AG09319 (cell line): ENCODE measurements around the gene LPAR2.

ENCODE experiments used
- DNase-seq: peaks from one replicate; pipeline ENCODE4 v3.0.0-alpha.2; 2010; ENCODE audit warnings: low read depth; ENCODE audit errors: extremely low read depth
- TF ChIP-seq, protein P1 (sequence below): IDR thresholded peaks from 2 replicates; pipeline ENCODE4 v1.5.1; 2011; ENCODE audit warnings: low read depth, mild to moderate bottlenecking, inconsistent platforms, low read length, moderate library complexity

Gene LPAR2

DNA sequence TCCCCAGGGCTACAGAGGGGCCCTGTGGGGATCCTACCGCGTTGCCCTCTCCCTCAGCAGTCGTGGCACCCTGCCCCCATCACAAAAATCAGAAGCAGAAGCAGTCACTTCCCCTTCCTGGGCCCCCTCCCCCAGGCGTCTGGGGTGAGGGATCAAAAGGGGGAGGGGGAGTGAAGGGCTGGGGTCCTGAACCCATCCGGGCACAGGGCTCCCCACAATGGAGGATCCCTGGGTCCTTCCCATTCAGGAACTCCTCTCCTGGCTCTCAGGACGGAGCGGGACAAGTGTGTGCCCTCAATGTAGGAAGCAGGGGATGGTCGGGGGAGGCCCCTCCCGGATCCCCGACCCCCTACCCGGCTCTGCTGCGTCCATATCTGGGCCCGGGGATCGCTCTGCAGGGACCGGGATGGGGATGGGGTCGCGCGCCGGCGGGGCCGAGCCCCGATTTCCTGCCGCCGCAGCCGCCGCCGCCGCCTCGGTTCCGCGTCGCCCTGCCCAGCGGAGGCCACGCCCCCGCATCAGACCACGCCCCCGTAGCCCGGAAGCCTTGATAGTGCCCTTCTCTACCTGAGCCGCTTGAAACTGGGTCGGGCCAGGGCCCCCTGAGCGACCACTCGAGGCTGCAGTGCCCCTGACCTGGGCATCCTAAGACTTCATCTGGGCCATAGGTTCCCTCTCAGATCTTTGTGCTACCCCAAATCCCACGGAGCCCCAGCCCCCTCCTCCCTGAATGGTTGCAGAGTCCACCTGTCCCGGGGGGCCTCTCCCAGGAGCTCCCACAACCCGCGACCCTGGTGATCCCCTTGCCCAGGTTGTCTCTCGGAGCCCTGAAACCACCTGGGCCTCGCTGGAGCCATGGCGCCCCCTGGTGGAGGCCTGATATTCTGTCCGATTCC lies 15.4 kb upstream of the LPAR2 start, which contains the start of gene GMIP:
TSS of gene GMIP (minus strand) at position 500 of the 896 bp plus-strand sequence. CDS start at position 372, 128 bp downstream.
- TF ChIP-seq, protein P1, sequence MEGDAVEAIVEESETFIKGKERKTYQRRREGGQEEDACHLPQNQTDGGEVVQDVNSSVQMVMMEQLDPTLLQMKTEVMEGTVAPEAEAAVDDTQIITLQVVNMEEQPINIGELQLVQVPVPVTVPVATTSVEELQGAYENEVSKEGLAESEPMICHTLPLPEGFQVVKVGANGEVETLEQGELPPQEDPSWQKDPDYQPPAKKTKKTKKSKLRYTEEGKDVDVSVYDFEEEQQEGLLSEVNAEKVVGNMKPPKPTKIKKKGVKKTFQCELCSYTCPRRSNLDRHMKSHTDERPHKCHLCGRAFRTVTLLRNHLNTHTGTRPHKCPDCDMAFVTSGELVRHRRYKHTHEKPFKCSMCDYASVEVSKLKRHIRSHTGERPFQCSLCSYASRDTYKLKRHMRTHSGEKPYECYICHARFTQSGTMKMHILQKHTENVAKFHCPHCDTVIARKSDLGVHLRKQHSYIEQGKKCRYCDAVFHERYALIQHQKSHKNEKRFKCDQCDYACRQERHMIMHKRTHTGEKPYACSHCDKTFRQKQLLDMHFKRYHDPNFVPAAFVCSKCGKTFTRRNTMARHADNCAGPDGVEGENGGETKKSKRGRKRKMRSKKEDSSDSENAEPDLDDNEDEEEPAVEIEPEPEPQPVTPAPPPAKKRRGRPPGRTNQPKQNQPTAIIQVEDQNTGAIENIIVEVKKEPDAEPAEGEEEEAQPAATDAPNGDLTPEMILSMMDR = peak; percentile 84
- DNase-seq = no peak

DNA sequence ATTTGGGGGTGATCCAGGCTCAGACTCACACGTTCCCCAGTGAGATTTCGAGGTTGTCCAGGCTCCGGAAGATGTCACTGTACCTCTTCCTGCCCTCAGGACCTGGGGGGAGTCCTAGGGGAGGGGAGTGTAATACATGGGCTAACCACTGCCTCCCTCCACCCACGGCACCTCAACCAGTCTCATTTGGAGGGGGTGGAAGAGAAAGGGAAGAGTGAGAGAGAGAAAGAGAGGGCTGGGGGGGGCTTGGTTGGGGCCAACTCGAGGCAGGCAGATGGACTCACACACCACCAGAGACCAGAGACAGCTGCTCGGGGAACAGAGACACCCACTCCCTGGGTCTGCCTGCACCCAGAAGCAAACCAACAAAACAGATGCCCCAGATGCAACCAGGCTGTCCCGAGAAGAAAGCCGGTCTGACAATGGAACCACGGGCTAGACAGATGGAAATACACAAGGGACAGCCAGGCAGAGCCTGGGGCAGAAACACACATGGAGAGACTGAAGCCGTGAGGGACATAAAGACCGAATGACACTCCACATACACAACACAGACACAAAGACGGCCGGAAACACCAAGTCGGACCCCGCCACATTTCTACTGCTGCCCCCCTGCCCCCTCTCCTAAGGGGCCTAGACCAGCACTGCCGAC lies 14.6 kb upstream of the LPAR2 start:
- TF ChIP-seq, protein P1 = no peak
- DNase-seq = no peak

DNA sequence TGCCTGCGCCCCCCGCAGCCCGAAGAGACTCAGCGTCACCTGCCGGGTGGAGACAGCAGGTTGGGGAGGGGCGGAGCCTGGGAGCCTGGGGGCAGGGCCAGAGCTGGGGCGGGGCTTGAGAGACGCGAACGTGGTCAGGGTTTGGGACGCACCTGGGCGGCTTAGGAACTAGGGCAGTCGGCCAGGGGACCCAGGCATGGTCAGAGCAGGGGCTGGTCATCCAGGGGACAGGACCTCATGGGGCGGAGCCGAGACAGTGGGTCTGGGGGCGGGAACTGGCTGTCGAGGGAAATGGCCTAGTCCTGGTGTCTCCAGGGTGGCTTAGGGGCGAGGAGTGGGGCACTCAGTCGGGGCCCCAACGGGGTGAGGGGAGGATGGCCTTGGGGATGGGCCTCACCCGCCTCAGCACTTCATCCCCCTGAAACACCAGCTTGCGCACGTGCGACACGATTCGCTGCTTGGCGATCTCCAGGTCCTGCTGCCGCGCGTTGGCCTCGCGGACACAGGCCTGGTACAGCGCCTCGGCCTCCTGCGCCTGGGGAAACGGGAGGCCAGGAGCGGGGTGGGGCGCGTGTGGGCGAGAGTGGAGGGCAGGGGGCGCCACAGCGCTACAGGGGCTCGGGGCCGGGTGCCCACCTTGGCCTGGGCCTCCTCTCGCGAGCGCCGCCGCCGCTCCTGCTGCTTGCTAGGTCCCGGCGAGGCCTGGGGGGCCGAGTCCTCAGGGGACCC lies 9.7 kb upstream of the LPAR2 start:
- no peak for DNase-seq
- TF ChIP-seq, protein P1 = no peak

DNA sequence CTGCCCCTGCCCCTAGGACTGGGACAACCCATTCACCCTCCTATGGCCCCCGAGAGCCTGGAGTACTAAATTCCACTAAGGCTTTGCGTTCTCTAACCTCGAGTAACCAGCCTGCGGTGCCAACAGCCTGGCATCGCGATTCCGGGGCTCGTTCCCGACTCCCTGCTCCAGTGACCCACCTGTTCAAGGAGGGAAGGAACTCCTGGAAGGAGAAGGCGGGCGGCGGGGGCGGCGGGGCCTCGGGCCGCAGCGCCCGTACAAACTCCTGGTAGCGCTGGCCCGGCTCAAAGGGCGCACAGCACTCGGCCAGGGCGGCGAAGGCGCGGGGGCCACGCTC lies 9.1 kb upstream of the LPAR2 start:
- DNase-seq = no peak
- TF ChIP-seq, protein P1 = no peak

DNA sequence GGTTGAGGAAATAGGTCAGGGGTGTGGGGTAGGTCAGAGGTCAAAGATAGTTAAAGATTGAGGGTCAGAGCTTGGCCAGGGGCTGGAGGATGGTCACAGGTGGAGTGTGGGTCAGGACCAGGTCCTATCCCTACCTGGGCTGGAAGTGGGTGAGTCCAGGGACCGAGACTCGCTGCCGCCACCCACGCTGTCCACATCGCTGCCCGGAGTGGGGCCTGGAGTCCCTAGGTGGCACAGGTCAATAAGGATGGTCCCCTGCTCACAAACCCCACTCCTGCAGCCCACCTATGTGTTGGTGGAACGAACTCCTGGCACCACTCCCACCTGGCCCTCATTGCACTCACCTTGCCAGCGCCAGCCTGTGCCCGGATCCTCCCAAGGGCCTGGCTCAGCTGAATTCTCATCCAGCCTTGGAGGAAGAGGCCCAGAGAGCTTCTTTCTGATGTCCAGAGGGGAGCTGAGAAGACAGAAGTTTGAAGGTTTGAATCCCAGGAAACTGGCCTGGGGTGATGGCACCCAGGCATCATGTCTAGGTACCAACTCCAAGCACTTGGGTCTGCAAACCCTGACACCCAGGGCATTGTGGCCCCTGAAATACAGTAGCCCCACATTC lies 8.7 kb upstream of the LPAR2 start:
- DNase-seq = no peak
- TF ChIP-seq, protein P1 = no peak

DNA sequence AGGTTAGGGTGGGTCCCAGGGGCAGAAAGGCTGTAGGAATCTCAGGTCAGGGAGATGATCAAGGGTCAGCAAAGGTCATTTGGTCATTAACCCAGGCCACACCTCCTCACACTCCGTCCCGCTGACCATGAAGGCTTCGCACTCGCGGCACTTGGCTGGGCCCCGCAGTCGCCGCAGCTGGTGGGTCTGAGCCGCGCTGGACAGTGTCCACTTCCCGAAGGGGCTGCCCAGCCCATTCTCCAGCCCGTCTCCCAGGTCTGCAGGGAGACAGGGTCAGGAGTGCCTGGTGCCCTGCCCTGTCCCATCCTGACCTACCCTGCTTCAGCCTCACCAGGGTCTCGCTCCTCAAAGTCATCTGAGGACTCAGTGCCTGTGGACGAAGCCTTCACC lies 7.3 kb upstream of the LPAR2 start:
- no peak for DNase-seq
- TF ChIP-seq, protein P1 = no peak
